Stimulated activated CD4-positive, alpha-beta T cell treated with anti-CD3 and anti-CD28 coated beads, Interleukin-4, amount 100 ng/mL, for 4 hours (primary cell): ENCODE results near the gene TRIM10.
"Not testable (repeated sequence)": the region's sequence is repeated elsewhere in the genome, so short reads cannot be mapped to it uniquely, and the experiment has no call there.

Experiments
- DNase-seq, 2 experiments: peaks; one replicate each; pipeline ENCODE4 v3.0.0-alpha.2; 2020

Gene TRIM10

GRCh38 chr6:30152910-30153610 is 8.0 kb downstream of the TRIM10 start:
- DNase-seq, result no peak

- no peak for DNase-seq
Measured at GRCh38 chr6:30152016-30152673, 8.9 kb downstream of the TRIM10 start.

- no peak for DNase-seq
Measured at GRCh38 chr6:30151580-30151979, 9.4 kb downstream of the TRIM10 start.

- DNase-seq, result no peak
Measured at GRCh38 chr6:30150671-30151395, 10.2 kb downstream of the TRIM10 start.

GRCh38 chr6:30149858-30150550 is 11.0 kb downstream of the TRIM10 start:
- DNase-seq, result no peak

- DNase-seq, result no peak
Measured at GRCh38 chr6:30149234-30149633, 11.8 kb downstream of the TRIM10 start.

GRCh38 chr6:30147096-30147495 is 13.9 kb downstream of the TRIM10 start:
- no peak for DNase-seq

- DNase-seq, result no peak
Measured at GRCh38 chr6:30145818-30146217, 15.2 kb downstream of the TRIM10 start.

- DNase-seq, result no peak
Measured at GRCh38 chr6:30144811-30145210, 16.2 kb downstream of the TRIM10 start.

GRCh38 chr6:30143780-30144179 is 17.2 kb downstream of the TRIM10 start:
- no peak for DNase-seq

- DNase-seq, result no peak
Measured at GRCh38 chr6:30142665-30143064, 18.3 kb downstream of the TRIM10 start.

GRCh38 chr6:30140240-30140639 is 20.8 kb downstream of the TRIM10 start:
- DNase-seq, result not testable (repeated sequence)

- no peak for DNase-seq
Measured at GRCh38 chr6:30136570-30137286, 24.3 kb downstream of the TRIM10 start.

- no peak for DNase-seq
Measured at GRCh38 chr6:30135757-30136156, 25.3 kb downstream of the TRIM10 start, which contains the start of gene TRIM40. TRIM40 (plus strand) TSS chr6:30136140; CDS start chr6:30137037, 897 bp downstream.

GRCh38 chr6:30135147-30135546 is 25.9 kb downstream of the TRIM10 start:
- no peak for DNase-seq

GRCh38 chr6:30131947-30132497 is 29.0 kb downstream of the TRIM10 start:
- no peak for DNase-seq

- DNase-seq, result peak; percentile 26 to 66
Measured at GRCh38 chr6:30130887-30131862, 29.8 kb downstream of the TRIM10 start.

GRCh38 chr6:30130179-30130679 is 30.8 kb downstream of the TRIM10 start:
- DNase-seq, result no peak

GRCh38 chr6:30129265-30130178 is 31.5 kb downstream of the TRIM10 start:
- DNase-seq, result no peak
